Caki2 (cell line): ENCODE data around the gene WTIP. TPM values are rescaled to one million over a fixed set of nuclear protein-coding genes. Genes with fewer than 3 reads are reported as not detected.
"Not testable (repeated sequence)": the region's sequence is repeated elsewhere in the genome, so short reads cannot be mapped to it uniquely, and the experiment has no call there.

Experiments used
- DNase-seq: peaks from one replicate; pipeline ENCODE4 v3.0.0-alpha.2; 2015; ENCODE audit warnings: low read depth
- in situ Hi-C: cut with HindIII; loops from 2 replicates; pipeline ENCODE4 v1.10.0; 2016; ENCODE audit warnings: low sequenced_read_pairs, low pct_unique_long_range_greater_than_20kb, mixed read lengths
- total RNA-seq: library from RNA; depleted of rRNA; stranded (reverse); fragments of >200 nt; shearing (Covaris generic); gene quantifications from 2 replicates; pipeline ENCODE4 v1.2.3, GENCODE V29; 2014; ENCODE audit warnings: low replicate concordance; rRNA removed

The WTIP gene
- total RNA-seq = 48.4 and 70.2 TPM in 2 replicates

GRCh38 chr19:34480971-34481841 lies at the start of gene WTIP:
TSS of gene WTIP (plus strand) at chr19:34481758. CDS start at chr19:34481975, 217 bp downstream.
- in situ Hi-C loops = no loop called here
- DNase-seq = peak; percentile 78

GRCh38 chr19:34432797-34433196 lies 48.8 kb upstream of the WTIP start:
- no peak for DNase-seq
- in situ Hi-C loops = no loop called here

DNA sequence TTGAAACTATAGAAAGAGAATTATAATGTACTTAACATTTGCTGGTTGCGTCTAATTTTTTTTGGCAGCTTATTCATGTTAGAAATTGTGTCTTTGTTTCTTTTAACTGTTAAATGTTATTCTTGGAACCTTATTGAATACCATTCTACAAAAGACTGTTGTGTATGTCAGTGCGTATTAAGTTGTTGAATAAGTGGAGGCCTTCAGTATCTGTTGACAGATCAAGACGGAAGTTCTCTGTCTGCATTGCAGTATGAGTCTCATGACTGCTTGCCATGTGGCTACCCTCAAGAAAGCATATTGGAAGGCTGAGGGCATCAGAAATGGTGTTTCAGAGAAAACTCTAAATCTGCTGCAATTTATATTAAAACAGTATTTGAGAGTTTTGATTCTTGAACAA lies 44.8 kb upstream of the WTIP start:
- in situ Hi-C loops = no loop called here
- no peak for DNase-seq

GRCh38 chr19:34448191-34448590 lies 33.4 kb upstream of the WTIP start:
- in situ Hi-C loops = loop anchor here (10.0 kb wide), 1 partner anchor 83 kb away; the partner anchor contains the start of gene GPI

GRCh38 chr19:34452723-34453122 lies 28.8 kb upstream of the WTIP start:
- in situ Hi-C loops = no loop called here
- DNase-seq = no peak

More at GRCh38 chr19:34448191-34448590, 33.4 kb upstream of the WTIP start:
- DNase-seq = no peak

DNA sequence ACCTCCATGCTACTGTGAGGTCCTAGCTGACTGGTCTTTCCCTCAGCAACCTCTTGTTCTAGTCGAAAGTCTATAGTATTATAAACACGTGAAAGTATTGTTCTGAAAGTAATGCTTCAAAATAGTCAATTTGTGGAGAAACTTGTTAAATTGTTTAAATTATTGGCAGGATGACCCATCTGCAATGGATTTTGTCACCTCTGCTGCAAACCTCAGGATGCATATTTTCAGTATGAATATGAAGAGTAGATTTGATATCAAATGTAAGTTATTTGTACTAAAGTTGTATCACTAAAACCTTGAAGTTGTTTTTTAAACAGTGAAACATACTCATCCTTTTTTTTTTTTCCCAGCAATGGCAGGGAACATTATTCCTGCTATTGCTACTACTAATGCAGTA lies 27.5 kb upstream of the WTIP start:
- DNase-seq = no peak
- in situ Hi-C loops = no loop called here

DNA sequence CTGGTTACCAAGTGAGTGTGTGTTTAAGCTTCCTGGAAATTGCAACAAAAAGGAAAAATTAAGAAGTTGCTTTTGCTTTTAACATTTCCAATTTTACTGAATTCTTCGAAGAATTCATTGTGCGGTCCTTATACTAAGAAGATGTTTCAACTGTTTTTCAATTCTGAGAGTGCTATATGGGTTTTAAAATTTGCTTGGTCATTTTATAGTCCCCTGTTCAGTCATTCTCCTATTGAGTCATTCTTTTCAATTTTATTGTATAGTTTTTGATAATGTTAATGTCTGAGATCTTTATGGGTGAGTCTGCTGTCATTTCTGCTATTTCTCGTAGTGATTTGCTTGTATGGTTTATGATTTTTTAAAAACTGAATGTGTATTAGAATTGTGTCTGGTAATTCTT lies 26.9 kb upstream of the WTIP start:
- DNase-seq = no peak
- in situ Hi-C loops = no loop called here

GRCh38 chr19:34455783-34456480 lies 25.6 kb upstream of the WTIP start:
- in situ Hi-C loops = not testable (repeated sequence)

DNA sequence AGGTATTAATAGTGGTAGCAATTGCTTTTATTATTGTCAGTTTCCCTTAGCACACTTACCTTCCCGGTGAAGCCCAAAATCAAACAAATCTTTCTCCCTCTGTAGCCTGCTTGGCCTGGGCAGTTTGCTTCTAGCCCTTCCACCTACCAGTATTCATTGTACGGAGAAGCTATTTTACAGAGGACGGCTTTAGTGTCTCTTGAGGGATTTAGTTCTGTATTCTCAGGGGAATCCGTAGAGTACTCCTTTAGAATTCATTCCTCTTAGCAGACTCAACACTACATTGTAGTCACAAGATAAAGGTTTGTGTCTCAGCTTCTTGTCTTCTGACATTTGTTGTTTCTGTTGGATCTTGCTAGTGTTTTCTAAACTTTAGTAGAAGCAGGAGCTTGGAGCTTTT lies 24.1 kb upstream of the WTIP start:
- no peak for DNase-seq
- in situ Hi-C loops = no loop called here

More at GRCh38 chr19:34455783-34456480, 25.6 kb upstream of the WTIP start:
- not testable (repeated sequence) for DNase-seq

DNA sequence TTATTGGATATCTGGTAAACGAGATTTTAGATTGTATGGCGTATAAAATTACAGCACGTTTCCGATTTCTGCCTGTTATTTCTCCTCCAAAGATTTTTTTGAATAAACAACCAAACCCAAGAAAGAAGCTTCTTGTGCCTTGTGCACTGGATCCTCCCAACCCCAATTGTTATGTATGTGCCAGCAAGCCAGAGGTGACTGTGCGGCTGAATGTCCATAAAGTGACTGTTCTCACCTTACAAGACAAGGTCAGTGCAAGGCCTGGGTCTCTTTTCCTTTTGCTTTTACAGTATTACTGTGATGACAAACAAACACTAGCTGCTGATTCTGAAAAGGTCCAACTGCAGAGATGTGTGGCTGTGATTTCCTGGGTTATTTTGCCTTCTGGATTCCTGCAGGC lies 22.9 kb upstream of the WTIP start:
- in situ Hi-C loops = no loop called here
- no peak for DNase-seq

- in situ Hi-C loops = no loop called here
- DNase-seq = no peak
Observed at GRCh38 chr19:34459614-34460013, 21.9 kb upstream of the WTIP start.

DNA sequence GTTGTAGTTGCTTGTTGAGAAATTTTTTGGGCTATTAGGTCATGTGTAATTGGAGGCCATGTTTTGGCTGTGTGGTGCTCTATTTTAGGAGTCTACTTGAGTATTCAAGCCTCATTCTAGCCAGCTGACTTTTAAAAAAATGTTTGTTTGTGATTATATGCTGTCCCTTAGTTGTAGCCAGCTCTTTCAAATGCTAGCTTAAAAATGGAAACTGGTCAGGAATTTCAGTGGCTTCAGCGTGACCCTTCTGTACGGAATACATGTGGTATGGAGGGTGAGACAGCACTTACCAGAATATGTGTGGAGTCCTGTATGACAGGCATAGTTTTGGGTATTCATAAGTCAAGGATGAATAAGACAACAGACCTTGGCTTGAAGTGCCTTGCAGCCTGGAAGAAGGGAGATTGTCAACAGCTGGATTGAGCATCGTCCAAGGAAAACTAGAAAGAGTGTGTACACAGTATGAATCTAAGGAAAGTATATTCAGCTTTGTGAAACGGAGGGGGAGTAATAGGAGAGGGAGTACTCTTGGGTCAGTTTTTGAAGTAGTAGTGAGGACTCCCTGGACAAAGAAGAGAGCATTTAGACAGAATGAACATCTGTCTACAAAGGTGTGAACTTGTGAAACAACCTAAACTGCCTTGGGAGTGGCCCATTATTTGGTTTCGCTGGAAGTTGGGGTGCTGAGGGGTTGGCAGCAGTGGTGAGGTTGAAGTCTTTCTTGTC lies 20.0 kb upstream of the WTIP start:
- DNase-seq = no peak
- in situ Hi-C loops = no loop called here

DNA sequence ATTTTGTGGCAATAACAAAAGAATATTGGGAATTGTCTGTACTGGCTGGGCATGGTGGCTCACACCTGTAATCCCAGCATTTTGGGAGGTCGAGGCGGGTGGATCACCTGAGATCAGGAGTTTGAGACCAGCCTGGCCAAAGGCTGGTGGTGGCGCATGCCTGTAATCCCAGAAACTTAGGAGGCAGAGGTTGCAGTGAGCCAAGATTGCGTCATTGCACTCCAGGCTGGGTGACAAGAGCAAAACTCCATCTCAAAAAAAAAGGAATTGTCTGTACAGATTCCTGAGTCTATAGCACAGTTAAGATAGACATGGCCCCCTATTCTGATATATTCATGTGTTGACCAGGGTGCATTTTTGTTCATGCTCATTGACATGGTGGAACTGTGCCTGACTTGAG lies 16.8 kb upstream of the WTIP start:
- DNase-seq = not testable (repeated sequence)

GRCh38 chr19:34468409-34468808 lies 13.1 kb upstream of the WTIP start:
- no peak for DNase-seq
- in situ Hi-C loops = no loop called here

More for the DNA sequence above, 16.8 kb upstream of the WTIP start:
- in situ Hi-C loops = not testable (repeated sequence)

DNA sequence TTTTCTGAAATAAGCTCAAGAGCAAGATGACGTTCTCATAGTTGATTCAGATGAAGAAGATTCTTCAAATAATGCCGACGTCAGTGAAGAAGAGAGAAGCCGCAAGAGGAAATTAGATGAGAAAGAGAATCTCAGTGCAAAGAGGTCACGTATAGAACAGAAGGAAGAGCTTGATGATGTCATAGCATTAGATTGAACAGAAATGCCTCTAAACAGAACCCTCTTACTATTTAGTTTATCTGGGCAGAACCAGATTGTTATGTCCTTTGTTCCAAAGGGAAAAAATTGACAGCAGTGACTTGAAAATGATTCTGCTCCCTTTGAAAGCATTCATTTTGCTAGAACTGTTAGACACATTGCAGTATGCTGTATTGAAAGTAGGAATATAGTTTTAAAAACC lies 12.5 kb upstream of the WTIP start:
- in situ Hi-C loops, DNase-seq: not testable (repeated sequence)

GRCh38 chr19:34471906-34472700 lies 9.5 kb upstream of the WTIP start:
- no peak for DNase-seq

GRCh38 chr19:34474233-34474989 lies 7.1 kb upstream of the WTIP start:
- DNase-seq = no peak
- in situ Hi-C loops = no loop called here

More at GRCh38 chr19:34471906-34472700, 9.5 kb upstream of the WTIP start:
- in situ Hi-C loops = no loop called here
